Stimulated activated naive CD8-positive, alpha-beta T cell treated with anti-CD3 and anti-CD28 coated beads, Interleukin-15, amount 100 ng/mL, for 72 hours (primary cell): ENCODE measurements around the gene HIPK1.

Experiments used
- ATAC-seq: fragments of 150-1000 bp; cut with Tn5 transposase; 2 replicates; pipeline ENCODE4 v1.10.0; 2021; ENCODE audit warnings: mild to moderate bottlenecking, moderate library complexity
- DNase-seq, 2 donors: peaks; one replicate each; pipeline ENCODE4 v3.0.0; 2021 to 2022
- H3K27ac Mint-ChIP-seq, 2 donors: one replicate each; pipeline ENCODE4 v1.8.0; 2022; ENCODE audit warnings: mild to moderate bottlenecking in 2 of 2, mixed read lengths in 2 of 2, moderate library complexity in 2 of 2
- H3K27me3 Mint-ChIP-seq: one replicate; pipeline ENCODE4 v1.8.0; 2022; ENCODE audit warnings: mixed read lengths
- H3K4me1 Mint-ChIP-seq: one replicate; pipeline ENCODE4 v1.8.0; 2022; ENCODE audit warnings: mild to moderate bottlenecking, mixed read lengths
- H3K4me3 Mint-ChIP-seq, 2 donors: one replicate each; pipeline ENCODE4 v1.8.0; 2022; ENCODE audit warnings: mild to moderate bottlenecking in 2 of 2, mixed read lengths in 2 of 2, moderate library complexity in 1 of 2
- H3K9me3 Mint-ChIP-seq, 2 donors: one replicate each; pipeline ENCODE4 v1.8.0; 2022; ENCODE audit warnings: mixed read lengths in 2 of 2

The HIPK1 gene

DNA sequence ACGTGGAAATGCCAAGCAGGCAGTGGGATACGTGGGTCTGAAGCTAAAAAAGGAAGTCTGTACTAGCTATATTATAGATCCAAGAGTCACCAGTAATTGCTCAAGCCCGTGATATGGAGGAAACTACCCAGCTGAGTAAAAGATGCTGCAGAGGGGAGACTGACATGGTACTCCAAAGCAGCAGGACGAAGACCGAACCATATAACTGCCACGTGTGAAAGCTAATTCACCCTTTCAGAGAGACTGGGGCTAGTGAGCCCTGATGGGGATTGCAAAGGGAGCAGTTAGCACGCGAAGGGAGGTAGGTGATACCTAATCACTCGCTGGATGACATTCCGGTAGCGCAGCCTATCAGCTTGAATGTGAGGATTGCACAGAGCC is 24.8 kb upstream of the HIPK1 start:
- no peak for DNase-seq
- peak; percentile 58 for ATAC-seq
- Mint-ChIP-seq H3K27ac (peak overlapping the region; percentile 98 to 99), H3K27me3 (no peaks in the 10 kb centered on the region), H3K4me3 (peak overlapping the region; percentile 92 to 99), H3K4me1 (peaks cover 73% of the 10 kb centered on the region), H3K9me3 (no peaks in the 10 kb centered on the region)

- H3K9me3 Mint-ChIP-seq, result no peaks in the 10 kb centered on the region
- H3K27me3 Mint-ChIP-seq, result no peaks in the 10 kb centered on the region
- peaks cover 67% of the 10 kb centered on the region for H3K4me1 Mint-ChIP-seq
- ATAC-seq (peak; percentile 95), DNase-seq (peak; percentile 97 to 99)
- H3K27ac Mint-ChIP-seq, result peak within 1 kb of the TSS; percentile 98 to 99
- peak within 1 kb of the TSS; percentile 92 to 99 for H3K4me3 Mint-ChIP-seq
These were observed 24.3 kb upstream of the HIPK1 start, which contains the start of the genes AP4B1 and DCLRE1B for GRCh38 chr1:113904674-113905434. TSS of gene AP4B1 (minus strand) at chr1:113904799. CDS start at chr1:113904717, 82 bp downstream. TSS of gene DCLRE1B (plus strand) at chr1:113905326. CDS start at chr1:113905587, 261 bp downstream.

DNA sequence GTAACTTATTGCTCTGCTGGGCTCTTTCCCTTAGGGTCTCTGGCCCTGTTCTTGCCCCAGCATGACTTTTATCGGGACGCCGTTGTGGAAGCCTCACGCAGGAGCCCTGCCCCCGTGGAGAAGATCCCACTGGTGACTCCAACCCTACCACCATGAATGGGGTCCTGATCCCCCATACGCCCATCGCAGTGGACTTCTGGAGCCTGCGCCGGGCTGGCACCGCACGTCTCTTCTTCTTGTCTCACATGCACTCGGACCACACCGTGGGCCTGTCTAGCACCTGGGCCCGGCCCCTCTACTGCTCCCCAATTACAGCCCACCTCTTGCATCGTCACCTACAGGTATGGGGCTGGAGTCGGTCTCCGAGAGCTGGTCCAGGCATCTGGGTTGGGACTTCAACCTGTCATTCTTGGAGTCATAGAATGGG is 23.7 kb upstream of the HIPK1 start:
- peaks cover 63% of the 10 kb centered on the region for H3K4me1 Mint-ChIP-seq
- H3K4me3 Mint-ChIP-seq, result peak overlapping the region; percentile 92 to 99

GRCh38 chr1:113912594-113913311 is 16.4 kb upstream of the HIPK1 start:
- peaks cover 21% of the 10 kb centered on the region for H3K4me1 Mint-ChIP-seq
- no peak for ATAC-seq

More for the DNA sequence above, 23.7 kb upstream of the HIPK1 start:
- DNase-seq (peak in 1 of 2 donors; percentile 50), ATAC-seq (peak; percentile 28)
- H3K27ac Mint-ChIP-seq, result peak overlapping the region; percentile 98 to 99
- H3K27me3 Mint-ChIP-seq, result no peaks in the 10 kb centered on the region
- H3K9me3 Mint-ChIP-seq, result no peaks in the 10 kb centered on the region

DNA sequence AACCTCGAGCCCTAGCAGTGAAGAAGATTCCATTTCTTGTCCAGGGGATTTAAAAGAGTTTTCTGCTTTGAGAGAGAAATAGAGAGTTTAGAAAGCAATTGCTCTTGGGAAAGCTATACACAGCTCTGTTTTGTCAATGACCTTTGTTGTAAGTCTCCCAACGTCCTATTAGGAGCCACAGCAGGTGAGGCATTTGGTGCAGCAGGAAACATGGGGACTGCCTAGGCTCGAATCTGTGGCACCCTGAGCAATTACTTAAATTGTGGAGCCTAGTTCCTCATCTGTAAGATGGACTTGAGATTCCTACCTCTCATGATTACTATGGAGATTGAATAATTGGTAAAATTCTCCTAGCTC is 15.8 kb upstream of the HIPK1 start:
- peaks cover 16% of the 10 kb centered on the region for H3K4me1 Mint-ChIP-seq
- ATAC-seq (no peak), DNase-seq (no peak)
- no peaks in the 10 kb centered on the region for H3K9me3 Mint-ChIP-seq
- H3K27me3 Mint-ChIP-seq, result no peaks in the 10 kb centered on the region
- no peak overlapping the region for H3K4me3 Mint-ChIP-seq
- H3K27ac Mint-ChIP-seq, result no peak overlapping the region

More at GRCh38 chr1:113912594-113913311, 16.4 kb upstream of the HIPK1 start:
- Mint-ChIP-seq H3K27me3 (no peaks in the 10 kb centered on the region), H3K9me3 (no peaks in the 10 kb centered on the region), H3K4me3 (no peak overlapping the region), H3K27ac (no peak overlapping the region)
- no peak for DNase-seq

DNA sequence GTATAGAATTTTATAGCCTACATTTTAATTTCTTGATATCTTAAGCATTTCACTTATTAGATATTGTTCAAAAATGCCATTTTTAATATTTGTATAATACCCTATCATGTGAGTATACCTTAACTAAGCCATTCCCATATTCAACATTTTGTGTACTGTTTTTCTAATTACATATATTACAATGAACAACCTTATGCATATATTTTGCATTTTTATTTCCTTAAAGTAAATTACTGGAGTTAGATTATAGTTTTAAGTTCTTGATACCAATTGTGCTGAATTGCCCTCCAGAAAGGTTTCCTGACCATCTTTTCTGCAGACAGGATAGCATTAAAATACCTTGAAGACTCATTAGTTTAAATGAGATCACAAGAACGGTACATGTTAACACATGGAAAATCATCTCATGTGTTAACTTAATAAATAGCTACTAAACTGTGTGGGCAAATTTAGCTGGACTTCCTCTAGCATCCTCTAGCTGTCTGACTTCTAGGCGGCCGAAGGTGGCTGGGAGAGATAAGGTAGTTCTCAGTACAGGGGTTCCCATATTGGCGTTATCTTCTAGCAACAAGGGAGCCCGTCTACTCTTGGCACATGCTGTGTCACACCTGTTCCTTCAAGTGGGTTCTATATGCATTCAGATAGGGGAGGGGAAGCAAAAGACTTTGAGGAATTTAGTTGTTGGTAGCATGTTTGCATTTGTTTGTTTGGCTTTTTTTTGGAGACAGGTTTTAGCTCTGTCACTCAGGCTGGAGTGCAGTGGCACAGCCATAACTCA is 15.0 kb upstream of the HIPK1 start:
- H3K4me1 Mint-ChIP-seq, result peaks cover 9% of the 10 kb centered on the region
- H3K27ac Mint-ChIP-seq, result no peak overlapping the region
- DNase-seq (no peak), ATAC-seq (no peak)
- H3K9me3 Mint-ChIP-seq, result no peaks in the 10 kb centered on the region
- H3K4me3 Mint-ChIP-seq, result no peak overlapping the region
- no peaks in the 10 kb centered on the region for H3K27me3 Mint-ChIP-seq

GRCh38 chr1:113916974-113917373 is 12.2 kb upstream of the HIPK1 start:
- Mint-ChIP-seq H3K4me3 (no peak overlapping the region), H3K27me3 (no peaks in the 10 kb centered on the region), H3K27ac (no peak overlapping the region), H3K9me3 (no peaks in the 10 kb centered on the region), H3K4me1 (peaks cover 9% of the 10 kb centered on the region)
- DNase-seq, result no peak
- ATAC-seq, result no peak

DNA sequence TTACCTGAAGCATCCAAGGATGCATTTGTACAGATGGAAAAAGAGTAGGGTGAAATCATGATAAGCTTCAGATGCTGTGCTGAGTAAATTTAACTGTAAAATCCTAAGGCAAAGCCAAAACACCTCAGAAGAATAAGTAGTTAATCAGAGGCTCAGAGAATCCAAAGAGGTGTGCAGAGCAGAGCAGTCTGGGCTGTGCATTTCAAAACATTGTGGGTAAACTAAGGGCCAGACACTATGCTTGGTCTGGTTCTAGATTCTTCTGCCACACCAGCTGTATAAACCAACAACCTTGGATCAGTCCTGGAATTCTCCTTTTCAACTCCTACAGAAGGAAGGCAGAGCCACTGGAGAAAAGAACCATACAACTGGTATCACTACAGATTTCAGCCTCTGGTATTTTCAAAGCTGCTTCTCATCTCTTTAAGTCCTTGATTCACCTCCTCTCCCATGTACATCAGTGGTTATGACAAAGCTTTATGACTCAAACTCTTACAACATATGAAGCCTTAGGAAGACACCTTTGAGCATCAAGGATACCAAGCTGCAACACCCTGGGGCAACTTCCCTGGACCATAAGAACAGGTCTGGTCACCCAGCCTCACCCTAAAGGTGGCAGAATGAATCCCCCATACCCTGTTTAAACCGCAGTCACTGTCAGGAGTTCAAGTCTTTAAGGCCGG is 11.6 kb upstream of the HIPK1 start:
- no peak overlapping the region for H3K27ac Mint-ChIP-seq
- no peaks in the 10 kb centered on the region for H3K9me3 Mint-ChIP-seq
- H3K27me3 Mint-ChIP-seq, result no peaks in the 10 kb centered on the region
- no peak overlapping the region for H3K4me3 Mint-ChIP-seq
- peak; percentile 61 for ATAC-seq
- DNase-seq, result no peak
- peaks cover 8% of the 10 kb centered on the region for H3K4me1 Mint-ChIP-seq

DNA sequence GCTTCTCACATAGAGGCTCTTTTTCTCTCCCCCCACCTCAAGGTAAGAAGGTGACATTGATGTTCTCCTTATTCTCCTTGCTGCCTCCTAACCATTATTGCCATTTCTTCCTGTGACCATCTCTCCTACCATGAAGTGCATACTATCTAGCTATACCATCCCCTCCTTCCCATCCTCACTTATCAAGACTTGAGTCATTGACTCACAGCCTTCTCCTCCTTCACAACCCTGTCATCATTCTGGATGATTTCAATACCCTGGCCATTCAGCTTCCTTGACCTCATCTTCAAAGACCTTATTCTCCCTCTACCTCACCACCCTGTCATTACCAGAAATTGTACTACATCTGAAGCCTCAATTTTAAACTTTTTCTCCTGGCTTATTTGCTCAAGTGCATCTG is 10.9 kb upstream of the HIPK1 start:
- Mint-ChIP-seq H3K9me3 (no peaks in the 10 kb centered on the region), H3K4me3 (no peak overlapping the region), H3K27ac (peak overlapping the region in 1 of 2 donors; percentile 33), H3K27me3 (no peaks in the 10 kb centered on the region), H3K4me1 (peaks cover under 1% of the 10 kb centered on the region)
- ATAC-seq (no peak), DNase-seq (no peak)

DNA sequence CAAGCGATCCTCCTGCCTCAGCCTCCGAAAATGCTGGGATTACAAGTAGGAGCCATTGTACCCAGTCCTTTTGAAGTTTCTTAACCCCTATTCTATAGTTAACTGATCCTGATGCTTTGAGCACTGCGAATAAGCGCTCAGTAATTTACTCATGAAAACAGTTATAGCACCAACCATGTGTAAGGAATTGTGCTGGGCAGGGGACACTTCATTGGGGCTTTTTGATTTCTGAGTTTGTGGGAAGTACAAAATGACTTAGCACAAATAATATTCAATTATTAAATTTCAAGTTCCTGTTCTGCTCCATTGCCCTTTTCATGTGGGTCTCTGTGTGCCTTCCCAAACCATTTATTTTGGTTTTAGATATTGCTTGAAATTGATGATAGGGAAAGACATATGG is 6.2 kb upstream of the HIPK1 start:
- H3K27ac Mint-ChIP-seq, result peak overlapping the region in 1 of 2 donors; percentile 83
- no peak overlapping the region for H3K4me3 Mint-ChIP-seq
- H3K27me3 Mint-ChIP-seq, result no peaks in the 10 kb centered on the region
- H3K4me1 Mint-ChIP-seq, result peaks cover 5% of the 10 kb centered on the region
- ATAC-seq (no peak), DNase-seq (no peak)
- no peaks in the 10 kb centered on the region for H3K9me3 Mint-ChIP-seq

- Mint-ChIP-seq H3K27me3 (no peaks in the 10 kb centered on the region), H3K4me3 (no peak overlapping the region), H3K4me1 (peaks cover 12% of the 10 kb centered on the region), H3K27ac (no peak overlapping the region), H3K9me3 (no peaks in the 10 kb centered on the region)
- ATAC-seq, result no peak
- DNase-seq, result no peak
These were observed 4.7 kb upstream of the HIPK1 start for GRCh38 chr1:113924473-113924872.

DNA sequence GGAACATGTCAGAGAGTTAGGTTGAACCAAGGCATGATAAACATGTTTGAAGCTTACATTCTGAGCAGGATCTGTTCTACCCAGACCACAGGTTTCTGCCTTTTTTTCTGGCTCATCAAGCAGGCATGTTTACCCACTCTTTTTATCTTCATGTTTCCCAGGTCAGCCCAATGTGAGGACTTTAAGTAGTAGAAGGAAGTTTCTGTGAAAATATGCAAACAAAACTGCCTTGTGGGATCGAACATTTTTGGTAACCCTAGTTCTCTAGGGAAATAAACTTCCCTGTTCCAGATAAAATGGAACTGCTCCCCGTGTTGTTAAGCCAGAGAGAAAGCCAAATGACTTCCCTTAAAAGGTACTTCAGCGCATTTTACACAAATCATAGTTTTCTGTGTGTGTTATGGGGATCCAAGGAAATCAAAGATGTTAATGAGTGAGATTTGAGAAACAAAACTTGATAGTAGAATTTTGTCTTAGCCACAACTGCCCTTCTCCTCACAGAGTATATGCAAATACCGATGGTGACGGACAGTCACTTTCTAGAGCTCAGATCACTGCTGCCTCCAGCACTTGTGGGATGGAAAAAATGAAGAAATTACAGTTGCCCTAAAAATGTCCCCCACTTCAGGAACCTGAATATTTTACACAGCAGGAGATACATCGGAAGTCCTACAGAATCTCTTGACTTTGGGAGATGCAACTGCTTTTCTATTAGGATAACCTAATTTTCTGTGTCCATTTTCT is 765 bp upstream of the HIPK1 start:
- Mint-ChIP-seq H3K9me3 (no peaks in the 10 kb centered on the region), H3K4me3 (peak overlapping the region; percentile 97 to 98)
- no peak for ATAC-seq

DNA sequence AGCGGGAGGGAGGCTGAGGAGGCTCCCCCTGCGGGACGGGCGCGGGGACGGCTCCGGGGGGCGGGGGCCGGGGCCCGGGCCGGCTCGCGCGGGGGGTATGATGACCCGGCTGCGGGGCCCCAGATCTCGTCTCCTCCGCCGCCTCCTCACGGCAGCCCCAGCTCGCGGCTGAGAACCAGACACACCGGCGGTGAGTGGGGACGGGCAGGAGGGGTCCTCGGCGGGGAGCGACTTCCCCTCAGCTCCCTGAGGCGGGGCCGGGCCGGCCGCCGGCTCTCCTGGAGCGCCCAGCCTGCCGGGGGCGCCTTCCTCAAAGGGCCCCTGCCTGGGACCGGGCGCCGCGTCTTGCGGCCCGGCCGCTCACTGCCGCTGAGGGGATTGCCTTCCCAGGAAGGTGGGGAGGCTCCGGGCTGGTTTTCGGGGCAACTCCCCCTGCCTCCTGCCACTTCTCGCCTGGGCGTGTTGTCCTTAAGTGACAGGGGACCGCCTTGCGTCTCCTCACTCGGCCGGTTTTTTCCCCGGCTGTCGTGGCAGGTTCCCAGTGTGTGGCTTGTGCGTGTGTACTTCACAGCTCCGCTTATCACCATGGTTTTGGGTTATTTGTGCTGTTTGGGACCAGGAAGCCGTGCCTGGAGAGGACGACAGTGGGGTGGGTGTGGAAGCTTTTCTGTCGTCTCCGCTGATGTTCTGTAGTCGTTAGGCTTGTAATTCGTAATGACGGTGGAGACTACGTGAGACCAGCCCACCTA is 800 bp downstream of the HIPK1 start:
- DNase-seq (peak; percentile 83 to 88), ATAC-seq (peak; percentile 71)
- Mint-ChIP-seq H3K4me3 (peak overlapping the region; percentile 91 to 95), H3K27ac (peak overlapping the region; percentile 99), H3K27me3 (no peaks in the 10 kb centered on the region), H3K9me3 (no peaks in the 10 kb centered on the region), H3K4me1 (peaks cover 52% of the 10 kb centered on the region)

More for the DNA sequence above, 765 bp upstream of the HIPK1 start:
- Mint-ChIP-seq H3K27me3 (no peaks in the 10 kb centered on the region), H3K4me1 (peaks cover 40% of the 10 kb centered on the region), H3K27ac (peak overlapping the region; percentile 100)
- no peak for DNase-seq
